Measurements from ENCODE around the gene CDKAL1. TPM values are rescaled to one million over a fixed set of nuclear protein-coding genes. Genes with fewer than 3 reads are reported as not detected.
"Not testable (repeated sequence)": the region's sequence is repeated elsewhere in the genome, so short reads cannot be mapped to it uniquely, and the experiment has no call there.

CDKAL1 gene
- total RNA-seq, 2 experiments from 2014 or later, result 23.5 to 26.9 TPM

DNA sequence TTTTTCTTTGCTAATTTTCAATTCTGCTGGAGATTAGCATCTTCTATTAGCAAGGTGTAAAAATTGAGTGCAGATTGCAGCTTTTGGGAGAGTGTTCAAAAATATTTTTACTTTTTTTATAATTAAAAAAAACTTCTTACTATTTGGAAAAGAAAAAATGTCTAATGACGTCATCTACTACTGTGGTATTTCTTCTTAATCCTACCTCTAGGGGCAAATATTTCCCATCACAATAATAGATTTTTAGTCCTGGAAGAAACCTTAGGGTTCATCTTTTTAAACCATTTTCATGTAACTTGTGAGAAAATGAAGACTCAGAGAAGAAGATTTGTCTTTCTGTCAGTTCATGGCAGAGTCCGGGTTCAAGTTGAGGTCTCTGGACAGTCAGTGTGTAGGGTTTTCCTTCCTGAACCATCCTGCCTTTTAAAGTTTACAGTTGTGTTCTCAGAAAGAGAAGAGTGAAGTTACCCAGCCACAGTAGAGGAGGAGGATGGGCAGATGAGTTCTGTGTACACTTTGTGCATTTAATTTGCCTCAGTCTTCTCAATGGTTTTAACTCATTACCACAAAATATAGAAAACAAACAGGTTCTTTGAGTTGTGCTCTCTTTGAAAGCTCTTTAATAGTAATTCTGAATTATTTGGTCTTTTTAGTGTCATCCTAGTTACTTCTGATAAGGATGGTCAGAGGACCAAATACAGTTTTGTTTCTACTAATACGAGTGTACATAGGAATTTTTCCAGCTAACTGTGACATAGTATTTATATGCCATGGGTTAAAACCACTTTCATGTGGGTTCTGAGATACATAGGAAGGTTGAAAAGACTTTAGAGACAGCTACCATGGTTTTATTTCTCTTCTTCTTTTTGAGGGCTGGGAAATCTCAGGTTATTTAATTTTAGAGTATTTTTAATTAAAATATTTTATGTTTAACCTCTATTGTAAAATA lies 184.7 kb downstream of the CDKAL1 start:
- Mint-ChIP-seq H3K27ac (no peak overlapping the region), H3K27me3 (no peaks in the 10 kb centered on the region), H3K36me3 (ENCODE audit: low read depth) (peaks cover 14% of the 10 kb centered on the region), H3K4me1 (peaks cover 14% of the 10 kb centered on the region), H3K4me3 (no peak overlapping the region), H3K9me3 (no peaks in the 10 kb centered on the region)
- DNase-seq, result no peak
- CTCF ChIA-PET, result no interaction called here
- POLR2A ChIA-PET, result no interaction called here

DNA sequence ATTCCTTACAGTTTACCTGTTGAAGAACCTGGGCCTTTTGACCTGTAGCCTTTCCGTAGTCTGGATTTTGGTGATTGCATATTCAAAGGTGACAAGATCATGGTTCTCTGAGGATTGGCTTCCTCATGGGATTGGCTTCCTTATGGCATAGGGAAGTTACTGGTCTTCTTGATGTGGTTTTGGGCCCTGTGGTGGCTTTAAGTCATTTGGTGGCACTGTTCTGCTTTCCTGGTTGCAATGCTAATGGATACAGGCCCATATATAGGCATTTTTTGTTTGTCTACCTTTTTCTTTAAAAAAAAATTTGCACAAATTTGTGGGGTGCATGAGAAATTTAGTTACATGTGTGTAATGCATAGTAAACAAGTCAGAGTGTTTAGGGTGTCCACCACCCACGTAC lies 185.7 kb downstream of the CDKAL1 start:
- POLR2A ChIA-PET, result no interaction called here
- no peaks in the 10 kb centered on the region for H3K27me3 Mint-ChIP-seq
- DNase-seq, result no peak
- no peak overlapping the region for H3K4me3 Mint-ChIP-seq
- no peak overlapping the region for H3K27ac Mint-ChIP-seq
- H3K4me1 Mint-ChIP-seq, result peaks cover 14% of the 10 kb centered on the region
- CTCF ChIA-PET, result no interaction called here
- peaks cover 14% of the 10 kb centered on the region for H3K36me3 Mint-ChIP-seq (ENCODE audit: low read depth)
- no peaks in the 10 kb centered on the region for H3K9me3 Mint-ChIP-seq

DNA sequence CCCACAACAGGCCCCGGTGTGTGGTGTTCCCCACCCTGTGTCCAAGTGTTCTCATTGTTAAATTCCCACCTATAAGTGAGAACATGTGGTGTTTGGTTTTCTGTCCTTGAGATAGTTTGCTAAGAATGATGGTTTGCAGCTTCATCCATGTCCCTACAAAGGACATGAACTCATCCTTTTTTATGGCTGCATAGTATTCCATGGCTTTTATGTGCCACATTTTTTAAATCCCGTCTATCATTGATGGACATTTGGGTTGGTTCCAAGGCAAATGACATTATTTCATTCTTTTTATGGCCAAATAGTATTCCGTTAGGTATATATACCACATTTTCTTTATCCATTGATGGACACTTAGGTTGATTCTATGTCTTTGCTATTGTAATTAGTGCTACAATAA lies 186.9 kb downstream of the CDKAL1 start:
- H3K27ac Mint-ChIP-seq, POLR2A ChIA-PET, CTCF ChIA-PET, H3K9me3 Mint-ChIP-seq, H3K27me3 Mint-ChIP-seq, DNase-seq, H3K4me3 Mint-ChIP-seq: not testable (repeated sequence)
- H3K4me1 Mint-ChIP-seq, result peaks cover 14% of the 10 kb centered on the region
- H3K36me3 Mint-ChIP-seq (ENCODE audit: low read depth), result peaks cover 14% of the 10 kb centered on the region

DNA sequence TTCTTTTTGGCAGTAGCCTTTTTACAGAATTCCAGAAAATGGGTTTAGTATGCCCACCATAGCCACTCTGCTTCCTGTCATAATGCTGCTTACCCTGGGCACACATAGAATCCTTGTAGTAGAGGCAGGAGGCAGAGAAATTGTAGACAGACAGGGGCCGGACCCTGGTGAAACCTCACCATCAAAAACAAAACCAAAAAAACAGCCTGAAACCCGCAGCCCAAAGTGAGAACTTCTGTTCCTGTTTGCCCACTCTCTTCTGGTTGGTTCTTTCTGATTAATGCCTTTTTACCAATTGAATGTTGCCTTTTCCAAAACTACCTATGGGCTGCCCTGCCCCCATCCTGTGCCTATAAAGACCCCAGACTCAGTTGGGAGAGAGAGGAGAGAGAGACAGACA lies 188.2 kb downstream of the CDKAL1 start:
- ChIA-PET POLR2A (no interaction called here), CTCF (no interaction called here)
- Mint-ChIP-seq H3K4me1 (peaks cover 14% of the 10 kb centered on the region), H3K36me3 (ENCODE audit: low read depth) (peaks cover 14% of the 10 kb centered on the region), H3K27me3 (no peaks in the 10 kb centered on the region), H3K9me3 (no peaks in the 10 kb centered on the region), H3K4me3 (no peak overlapping the region), H3K27ac (no peak overlapping the region)
- DNase-seq, result no peak

DNA sequence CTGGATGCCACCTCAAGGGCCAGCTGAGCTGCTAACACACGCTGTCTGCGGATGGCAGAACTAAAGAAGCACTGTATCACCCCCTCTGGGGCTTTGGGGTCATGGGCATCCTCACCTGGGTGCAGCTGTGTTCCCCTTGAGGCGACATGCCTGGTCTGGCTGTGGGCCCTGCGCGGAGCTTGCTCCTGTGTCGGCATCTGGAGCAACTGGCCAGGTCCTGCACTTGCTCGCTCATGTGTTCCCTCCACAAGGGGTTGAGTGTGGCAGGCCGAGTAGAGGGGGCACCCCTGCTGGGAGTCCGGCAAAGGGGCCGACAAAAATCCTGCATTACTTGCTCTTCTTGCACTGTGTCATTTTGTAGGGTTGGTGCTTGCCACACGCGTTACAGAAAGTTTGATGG lies 189.0 kb downstream of the CDKAL1 start:
- Mint-ChIP-seq H3K27me3 (no peaks in the 10 kb centered on the region), H3K4me3 (no peak overlapping the region), H3K27ac (no peak overlapping the region), H3K4me1 (peaks cover 14% of the 10 kb centered on the region), H3K36me3 (ENCODE audit: low read depth) (peaks cover 14% of the 10 kb centered on the region), H3K9me3 (no peaks in the 10 kb centered on the region)
- ChIA-PET POLR2A (no interaction called here), CTCF (no interaction called here)
- DNase-seq, result no peak

- ChIA-PET CTCF (no interaction called here), POLR2A (no interaction called here)
- peaks cover 14% of the 10 kb centered on the region for H3K36me3 Mint-ChIP-seq (ENCODE audit: low read depth)
- no peak overlapping the region for H3K27ac Mint-ChIP-seq
- H3K9me3 Mint-ChIP-seq, result no peaks in the 10 kb centered on the region
- H3K4me3 Mint-ChIP-seq, result no peak overlapping the region
- DNase-seq, result no peak
- peaks cover 10% of the 10 kb centered on the region for H3K4me1 Mint-ChIP-seq
- no peaks in the 10 kb centered on the region for H3K27me3 Mint-ChIP-seq
These were observed 190.4 kb downstream of the CDKAL1 start for GRCh38 chr6:20724443-20725190.

DNA sequence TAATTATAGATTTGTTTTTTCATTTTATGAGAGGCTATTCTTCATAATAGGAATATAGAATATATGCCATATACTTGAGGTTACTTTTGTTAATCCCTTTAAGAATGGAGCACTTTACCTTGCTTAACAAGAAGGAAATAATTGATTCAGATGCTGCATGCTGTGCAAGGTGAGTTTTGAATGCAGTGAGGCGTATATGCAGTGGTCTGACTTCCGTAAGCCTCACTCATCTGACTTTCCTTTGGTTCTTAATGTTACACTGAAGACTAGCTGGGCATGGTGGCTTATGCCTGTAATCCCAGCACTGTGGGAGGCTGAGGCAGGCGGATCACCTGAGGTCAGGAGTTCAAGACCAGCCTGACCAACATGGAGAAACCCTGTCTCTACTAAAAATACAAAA lies 191.0 kb downstream of the CDKAL1 start:
- H3K4me3 Mint-ChIP-seq, H3K27me3 Mint-ChIP-seq, H3K9me3 Mint-ChIP-seq, H3K27ac Mint-ChIP-seq, POLR2A ChIA-PET, H3K4me1 Mint-ChIP-seq, DNase-seq: not testable (repeated sequence)
- H3K36me3 Mint-ChIP-seq (ENCODE audit: low read depth), result peaks cover 14% of the 10 kb centered on the region
- CTCF ChIA-PET, result interaction anchor here (0.6 kb wide), 1 partner anchor 518 kb away, joined by 3 read pairs; no protein-coding TSS in a partner anchor

GRCh38 chr6:20729086-20729485 lies 194.8 kb downstream of the CDKAL1 start:
- H3K4me1 Mint-ChIP-seq, result no peaks in the 10 kb centered on the region
- DNase-seq, result no peak
- H3K36me3 Mint-ChIP-seq (ENCODE audit: low read depth), result peaks cover 6% of the 10 kb centered on the region
- H3K27me3 Mint-ChIP-seq, result no peaks in the 10 kb centered on the region
- no peak overlapping the region for H3K4me3 Mint-ChIP-seq
- ChIA-PET CTCF (no interaction called here), POLR2A (no interaction called here)
- H3K27ac Mint-ChIP-seq, result no peak overlapping the region
- no peaks in the 10 kb centered on the region for H3K9me3 Mint-ChIP-seq

DNA sequence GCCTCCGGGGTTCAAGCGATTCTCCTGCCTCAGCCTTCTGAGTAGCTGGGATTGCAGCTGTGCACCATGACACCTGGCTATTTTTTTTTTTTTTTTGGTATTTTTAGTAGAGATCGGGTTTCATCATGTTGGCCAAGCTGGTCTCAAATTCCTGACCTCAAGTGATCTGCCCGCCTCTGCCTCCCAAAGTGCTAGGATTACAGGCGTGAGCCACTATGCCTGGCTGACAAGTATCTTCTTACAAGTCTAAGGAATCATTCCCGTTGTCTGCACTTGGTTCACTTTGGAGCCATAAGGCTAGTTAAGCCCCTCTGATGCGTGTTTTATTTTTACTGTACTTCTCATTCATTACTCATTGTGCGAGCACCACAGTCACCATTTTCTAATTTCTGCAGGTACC lies 198.1 kb downstream of the CDKAL1 start:
- not testable (repeated sequence) for H3K9me3 Mint-ChIP-seq

GRCh38 chr6:20732896-20733295 lies 198.6 kb downstream of the CDKAL1 start:
- no peak for DNase-seq
- Mint-ChIP-seq H3K9me3 (no peaks in the 10 kb centered on the region), H3K36me3 (ENCODE audit: low read depth) (peaks cover 6% of the 10 kb centered on the region), H3K4me1 (no peaks in the 10 kb centered on the region), H3K4me3 (no peak overlapping the region), H3K27me3 (no peaks in the 10 kb centered on the region), H3K27ac (no peak overlapping the region)
- ChIA-PET CTCF (no interaction called here), POLR2A (no interaction called here)

More for the DNA sequence above, 198.1 kb downstream of the CDKAL1 start:
- H3K27ac Mint-ChIP-seq; H3K4me1 Mint-ChIP-seq; H3K4me3 Mint-ChIP-seq; H3K27me3 Mint-ChIP-seq; H3K36me3 Mint-ChIP-seq (ENCODE audit: low read depth); DNase-seq; POLR2A ChIA-PET; CTCF ChIA-PET: not testable (repeated sequence)

- Mint-ChIP-seq H3K4me3 (no peak overlapping the region), H3K27me3 (no peaks in the 10 kb centered on the region), H3K4me1 (no peaks in the 10 kb centered on the region), H3K9me3 (no peaks in the 10 kb centered on the region), H3K27ac (no peak overlapping the region), H3K36me3 (ENCODE audit: low read depth) (peaks cover 24% of the 10 kb centered on the region)
- no peak for DNase-seq
- ChIA-PET CTCF (no interaction called here), POLR2A (no interaction called here)
These were observed 203.7 kb downstream of the CDKAL1 start for GRCh38 chr6:20737912-20738311.

- DNase-seq, result no peak
- H3K4me3 Mint-ChIP-seq, result no peak overlapping the region
- no peak overlapping the region for H3K27ac Mint-ChIP-seq
- H3K27me3 Mint-ChIP-seq, result no peaks in the 10 kb centered on the region
- H3K9me3 Mint-ChIP-seq, result no peaks in the 10 kb centered on the region
- CTCF ChIA-PET, result no interaction called here
- POLR2A ChIA-PET, result no interaction called here
- peaks cover 22% of the 10 kb centered on the region for H3K36me3 Mint-ChIP-seq (ENCODE audit: low read depth)
- H3K4me1 Mint-ChIP-seq, result no peaks in the 10 kb centered on the region
These were observed 205.8 kb downstream of the CDKAL1 start for GRCh38 chr6:20740088-20740487.

GRCh38 chr6:20740727-20741126 lies 206.5 kb downstream of the CDKAL1 start:
- Mint-ChIP-seq H3K27ac (no peak overlapping the region), H3K36me3 (ENCODE audit: low read depth) (peaks cover 22% of the 10 kb centered on the region), H3K9me3 (no peaks in the 10 kb centered on the region), H3K27me3 (no peaks in the 10 kb centered on the region), H3K4me1 (no peaks in the 10 kb centered on the region), H3K4me3 (no peak overlapping the region)
- ChIA-PET POLR2A (no interaction called here), CTCF (no interaction called here)
- DNase-seq, result no peak
